ENCODE data around the gene PREP.

- TF ChIP-seq, protein P1, sequence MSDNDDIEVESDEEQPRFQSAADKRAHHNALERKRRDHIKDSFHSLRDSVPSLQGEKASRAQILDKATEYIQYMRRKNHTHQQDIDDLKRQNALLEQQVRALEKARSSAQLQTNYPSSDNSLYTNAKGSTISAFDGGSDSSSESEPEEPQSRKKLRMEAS (IDR thresholded peaks at IDR 0.05; ENCODE audit: low read depth): no peak
- TF ChIP-seq EP300 (IDR thresholded peaks at IDR 0.05; ENCODE audit: borderline replicate concordance in 1 of 2, low read depth in 1 of 2, low read length in 1 of 2) (no peak), POLR2AphosphoS5 (IDR thresholded peaks at IDR 0.05; ENCODE audit: low read depth, low read length) (no peak), REST (IDR thresholded peaks at IDR 0.05; ENCODE audit: low read depth, low read length) (no peak), RFX5 (IDR thresholded peaks at IDR 0.05; ENCODE audit: low read length) (no peak), SIN3A (IDR thresholded peaks at IDR 0.05; ENCODE audit: borderline replicate concordance, low read depth, low read length) (no peak), EZH2phosphoT487 (IDR thresholded peaks at IDR 0.05; ENCODE audit: borderline replicate concordance, low read depth) (no peak), TAF1 (IDR thresholded peaks at IDR 0.05; ENCODE audit: borderline replicate concordance, low read depth, low read length) (no peak), ELF1 (IDR thresholded peaks at IDR 0.05) (no peak), TCF12 (IDR thresholded peaks at IDR 0.05) (no peak)
- TF ChIP-seq, protein P2, sequence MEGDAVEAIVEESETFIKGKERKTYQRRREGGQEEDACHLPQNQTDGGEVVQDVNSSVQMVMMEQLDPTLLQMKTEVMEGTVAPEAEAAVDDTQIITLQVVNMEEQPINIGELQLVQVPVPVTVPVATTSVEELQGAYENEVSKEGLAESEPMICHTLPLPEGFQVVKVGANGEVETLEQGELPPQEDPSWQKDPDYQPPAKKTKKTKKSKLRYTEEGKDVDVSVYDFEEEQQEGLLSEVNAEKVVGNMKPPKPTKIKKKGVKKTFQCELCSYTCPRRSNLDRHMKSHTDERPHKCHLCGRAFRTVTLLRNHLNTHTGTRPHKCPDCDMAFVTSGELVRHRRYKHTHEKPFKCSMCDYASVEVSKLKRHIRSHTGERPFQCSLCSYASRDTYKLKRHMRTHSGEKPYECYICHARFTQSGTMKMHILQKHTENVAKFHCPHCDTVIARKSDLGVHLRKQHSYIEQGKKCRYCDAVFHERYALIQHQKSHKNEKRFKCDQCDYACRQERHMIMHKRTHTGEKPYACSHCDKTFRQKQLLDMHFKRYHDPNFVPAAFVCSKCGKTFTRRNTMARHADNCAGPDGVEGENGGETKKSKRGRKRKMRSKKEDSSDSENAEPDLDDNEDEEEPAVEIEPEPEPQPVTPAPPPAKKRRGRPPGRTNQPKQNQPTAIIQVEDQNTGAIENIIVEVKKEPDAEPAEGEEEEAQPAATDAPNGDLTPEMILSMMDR (IDR thresholded peaks at IDR 0.05): no peak
Measured at GRCh38 chr6:105370351-105370750, 32.5 kb downstream of the PREP start.

Measured in SK-N-SH (cell line).